Testis (tissue), 3 donors: ENCODE measurements around the gene DNAJC12. TPM values are rescaled to one million over a fixed set of nuclear protein-coding genes. Genes with fewer than 3 reads are reported as not detected.

ENCODE experiments used
- DNase-seq: peaks from one replicate; pipeline ENCODE4 v3.0.0-alpha.2; 2019
- H3K27ac ChIP-seq, 2 donors: fragments of 200-600 bp; sonication (generic); one replicate each; pipeline ENCODE4 v1.5.1; 2019
- H3K27me3 ChIP-seq: fragments of 200-600 bp; sonication (generic); one replicate; pipeline ENCODE4 v1.5.1; 2019
- H3K36me3 ChIP-seq: fragments of 200-600 bp; sonication (generic); one replicate; pipeline ENCODE4 v1.5.1; 2017; ENCODE audit warnings: low read depth; ENCODE audit errors: missing control alignments
- H3K4me1 ChIP-seq: fragments of 200-600 bp; sonication (generic); one replicate; pipeline ENCODE4 v1.5.1; 2019
- H3K4me3 ChIP-seq, 2 donors: fragments of 200-600 bp; sonication (generic); one replicate each; pipeline ENCODE4 v1.5.1; 2017 to 2019
- H3K9me3 ChIP-seq: fragments of 200-600 bp; sonication (generic); one replicate; pipeline ENCODE4 v1.5.1; 2017
- CTCF ChIP-seq, 3 experiments: fragments of 450-650 bp in 2 of 3; fragments of 200-600 bp in 1 of 3; sonication (generic) in 1 of 3; IDR thresholded peaks; one replicate each; pipeline ENCODE4 v1.5.1; 2016 to 2019; ENCODE audit warnings: antibody characterized with exemption in 3 of 3, mild to moderate bottlenecking in 2 of 3, moderate library complexity in 1 of 3
- POLR2A ChIP-seq: fragments of 450-650 bp; IDR thresholded peaks from one replicate; pipeline ENCODE4 v1.6.1; 2017; ENCODE audit warnings: antibody characterized with exemption, mild to moderate bottlenecking, moderate library complexity
- WGBS, 2 donors: methylation state at CpG; one replicate each; pipeline ENCODE4 v1.1.5; 2018; 5-methylcytosine and 5-hydroxymethylcytosine counted together
- intact Hi-C: fragments of 100-400 bp; cut with DNase I; formaldehyde crosslinking; loops from one replicate; pipeline ENCODE4 v1.15.1; 2023; ENCODE audit warnings: low total_unique reads
- polyA plus RNA-seq: library from polyadenylated mRNA; stranded (reverse); fragments of 350-450 nt; fragmentation: Illumina TruSeq; extraction: RNeasy Lipid Tissue Mini Kit (QIAGEN cat#74804); gene quantifications from one replicate; pipeline ENCODE4 v1.2.3, GENCODE V29; 2014; ENCODE audit warnings: low read depth, low replicate concordance; ENCODE audit not compliant: insufficient read depth
- total RNA-seq, 2 donors: library from RNA; depleted of rRNA; stranded (reverse); fragments of >200 nt; gene quantifications; one replicate each; pipeline ENCODE4 v1.2.3, GENCODE V29; 2016

The DNAJC12 gene
- total and polyA plus RNA-seq, 3 donors from 2014 or later = 16.0 to 23.3 (median 22.5) TPM

GRCh38 chr10:67804395-67804678 is 33.7 kb downstream of the DNAJC12 start:
- no peaks in the 10 kb centered on the region for H3K27me3 ChIP-seq
- H3K9me3 ChIP-seq = no peaks in the 10 kb centered on the region
- intact Hi-C loops = no loop called here
- no peak overlapping the region for H3K27ac ChIP-seq
- no peak for DNase-seq
- no peaks in the 10 kb centered on the region for H3K36me3 ChIP-seq
- H3K4me3 ChIP-seq = no peak overlapping the region
- no peaks in the 10 kb centered on the region for H3K4me1 ChIP-seq
- TF ChIP-seq CTCF (IDR thresholded peaks at IDR 0.05) = no peak
- no peak for TF ChIP-seq POLR2A

GRCh38 chr10:67803588-67804394 is 34.2 kb downstream of the DNAJC12 start:
- H3K4me3 ChIP-seq = no peak overlapping the region
- WGBS, 2 donors = 78 to 84% methylated on average over 3 of the region's 3 CpGs

GRCh38 chr10:67802767-67803538 is 35.0 kb downstream of the DNAJC12 start:
- Histone ChIP-seq H3K9me3 (no peaks in the 10 kb centered on the region), H3K4me1 (no peaks in the 10 kb centered on the region), H3K36me3 (no peaks in the 10 kb centered on the region), H3K27me3 (no peaks in the 10 kb centered on the region), H3K27ac (no peak overlapping the region), H3K4me3 (no peak overlapping the region)
- TF ChIP-seq CTCF (IDR thresholded peaks at IDR 0.05) = no peak
- TF ChIP-seq POLR2A = no peak
- 80 to 83% methylated on average over 10 of the region's 10 CpGs for WGBS, 2 donors
- intact Hi-C loops = no loop called here
- no peak for DNase-seq

More at GRCh38 chr10:67803588-67804394, 34.2 kb downstream of the DNAJC12 start:
- Histone ChIP-seq H3K4me1 (no peaks in the 10 kb centered on the region), H3K27ac (no peak overlapping the region), H3K36me3 (no peaks in the 10 kb centered on the region), H3K9me3 (no peaks in the 10 kb centered on the region), H3K27me3 (no peaks in the 10 kb centered on the region)
- DNase-seq = no peak
- intact Hi-C loops = no loop called here
- no peak for TF ChIP-seq CTCF (IDR thresholded peaks at IDR 0.05)
- no peak for TF ChIP-seq POLR2A

GRCh38 chr10:67801118-67801517 is 36.9 kb downstream of the DNAJC12 start:
- DNase-seq = no peak
- no peaks in the 10 kb centered on the region for H3K4me1 ChIP-seq
- TF ChIP-seq POLR2A (no peak), CTCF (IDR thresholded peaks at IDR 0.05) (no peak)
- 93 to 100% methylated on average over 1 of the region's 1 CpG for WGBS, 2 donors
- no peaks in the 10 kb centered on the region for H3K36me3 ChIP-seq
- intact Hi-C loops = no loop called here
- no peak overlapping the region for H3K4me3 ChIP-seq
- H3K9me3 ChIP-seq = no peaks in the 10 kb centered on the region
- H3K27me3 ChIP-seq = no peaks in the 10 kb centered on the region
- no peak overlapping the region for H3K27ac ChIP-seq
